ENCODE data around the gene ITSN1. TPM values are rescaled to one million over a fixed set of nuclear protein-coding genes. Genes with fewer than 3 reads are reported as not detected.
"Not testable (repeated sequence)": the region's sequence is repeated elsewhere in the genome, so short reads cannot be mapped to it uniquely, and the experiment has no call there.

Gene ITSN1
- total RNA-seq, 1 donor from 2014 or later = 68.2 TPM

- Mint-ChIP-seq H3K9me3 (ENCODE audit: unreplicated experiment) (no peaks in the 10 kb centered on the region), H3K27ac (ENCODE audit: unreplicated experiment) (no peak overlapping the region), H3K36me3 (ENCODE audit: low read depth, unreplicated experiment) (peaks cover 4% of the 10 kb centered on the region), H3K4me3 (ENCODE audit: unreplicated experiment) (no peak overlapping the region), H3K4me1 (ENCODE audit: unreplicated experiment) (peaks cover 3% of the 10 kb centered on the region), H3K27me3 (ENCODE audit: unreplicated experiment) (no peaks in the 10 kb centered on the region)
- DNase-seq (ENCODE audit: low spot score) = no peak
- no peak for TF ChIP-seq CTCF (IDR thresholded peaks at IDR 0.05; ENCODE audit: unreplicated experiment)
Measured at GRCh38 chr21:33864150-33864549, 221.8 kb downstream of the ITSN1 start.

GRCh38 chr21:33865176-33865575, 222.9 kb downstream of the ITSN1 start:
- H3K4me1 Mint-ChIP-seq (ENCODE audit: unreplicated experiment) = peaks cover 11% of the 10 kb centered on the region
- H3K27me3 Mint-ChIP-seq (ENCODE audit: unreplicated experiment) = peaks cover 1% of the 10 kb centered on the region
- peaks cover 10% of the 10 kb centered on the region for H3K36me3 Mint-ChIP-seq (ENCODE audit: low read depth, unreplicated experiment)
- no peak for DNase-seq (ENCODE audit: low spot score)
- no peaks in the 10 kb centered on the region for H3K9me3 Mint-ChIP-seq (ENCODE audit: unreplicated experiment)
- H3K27ac Mint-ChIP-seq (ENCODE audit: unreplicated experiment) = no peak overlapping the region
- TF ChIP-seq CTCF (IDR thresholded peaks at IDR 0.05; ENCODE audit: unreplicated experiment) = no peak
- no peak overlapping the region for H3K4me3 Mint-ChIP-seq (ENCODE audit: unreplicated experiment)

- no peak overlapping the region for H3K27ac Mint-ChIP-seq (ENCODE audit: unreplicated experiment)
- DNase-seq (ENCODE audit: low spot score) = no peak
- TF ChIP-seq CTCF (IDR thresholded peaks at IDR 0.05; ENCODE audit: unreplicated experiment) = no peak
- H3K4me1 Mint-ChIP-seq (ENCODE audit: unreplicated experiment) = peaks cover 11% of the 10 kb centered on the region
- H3K27me3 Mint-ChIP-seq (ENCODE audit: unreplicated experiment) = peaks cover 1% of the 10 kb centered on the region
- no peak overlapping the region for H3K4me3 Mint-ChIP-seq (ENCODE audit: unreplicated experiment)
- H3K9me3 Mint-ChIP-seq (ENCODE audit: unreplicated experiment) = no peaks in the 10 kb centered on the region
- H3K36me3 Mint-ChIP-seq (ENCODE audit: low read depth, unreplicated experiment) = peaks cover 10% of the 10 kb centered on the region
Measured at GRCh38 chr21:33865996-33866575, 223.8 kb downstream of the ITSN1 start.

- Mint-ChIP-seq H3K27ac (ENCODE audit: unreplicated experiment) (no peak overlapping the region), H3K4me1 (ENCODE audit: unreplicated experiment) (peaks cover 11% of the 10 kb centered on the region), H3K9me3 (ENCODE audit: unreplicated experiment) (no peaks in the 10 kb centered on the region), H3K4me3 (ENCODE audit: unreplicated experiment) (no peak overlapping the region), H3K27me3 (ENCODE audit: unreplicated experiment) (peaks cover 1% of the 10 kb centered on the region), H3K36me3 (ENCODE audit: low read depth, unreplicated experiment) (peaks cover 10% of the 10 kb centered on the region)
- TF ChIP-seq CTCF (IDR thresholded peaks at IDR 0.05; ENCODE audit: unreplicated experiment) = no peak
- no peak for DNase-seq (ENCODE audit: low spot score)
Measured at GRCh38 chr21:33866826-33867225, 224.5 kb downstream of the ITSN1 start.

- Mint-ChIP-seq H3K4me1 (ENCODE audit: unreplicated experiment) (peaks cover 11% of the 10 kb centered on the region), H3K36me3 (ENCODE audit: low read depth, unreplicated experiment) (peaks cover 10% of the 10 kb centered on the region)
- DNase-seq (ENCODE audit: low spot score); H3K9me3 Mint-ChIP-seq (ENCODE audit: unreplicated experiment); H3K4me3 Mint-ChIP-seq (ENCODE audit: unreplicated experiment); H3K27me3 Mint-ChIP-seq (ENCODE audit: unreplicated experiment); H3K27ac Mint-ChIP-seq (ENCODE audit: unreplicated experiment): not testable (repeated sequence)
Measured at GRCh38 chr21:33867868-33868267, 225.6 kb downstream of the ITSN1 start.
